Karpas-422 (cell line): ENCODE data around the gene MGMT. TPM values are rescaled to one million over a fixed set of nuclear protein-coding genes. Genes with fewer than 3 reads are reported as not detected.

ENCODE experiments used
- DNase-seq: peaks from one replicate; pipeline ENCODE4 v3.0.0-alpha.2; 2015
- H2AFZ ChIP-seq: fragments of 200-600 bp; sonication (generic); 2 replicates; pipeline ENCODE4 v1.6.1; 2014; ENCODE audit warnings: antibody characterized with exemption, low read length, mixed read lengths
- H3K27ac ChIP-seq: fragments of 200-600 bp; sonication (generic); 2 replicates; pipeline ENCODE4 v1.5.1; 2014; ENCODE audit warnings: mild to moderate bottlenecking, low read length, moderate library complexity
- H3K27me3 ChIP-seq: fragments of 200-600 bp; sonication (generic); 2 replicates; pipeline ENCODE4 v1.6.1; 2014; ENCODE audit warnings: low read length, mixed read lengths
- H3K36me3 ChIP-seq: fragments of 200-600 bp; sonication (generic); 2 replicates; pipeline ENCODE4 v1.6.1; 2014; ENCODE audit warnings: low read length, mixed read lengths; ENCODE audit not compliant: insufficient read depth
- H3K4me1 ChIP-seq: fragments of 200-600 bp; sonication (generic); 2 replicates; pipeline ENCODE4 v1.6.1; 2014; ENCODE audit warnings: mild to moderate bottlenecking, low read length, mixed read lengths
- H3K4me2 ChIP-seq: fragments of 200-600 bp; sonication (generic); 2 replicates; pipeline ENCODE4 v1.6.1; 2014; ENCODE audit warnings: low read length, low read depth, mild to moderate bottlenecking; ENCODE audit not compliant: poor library complexity, severe bottlenecking
- H3K4me3 ChIP-seq: fragments of 200-600 bp; sonication (generic); 2 replicates; pipeline ENCODE4 v1.5.1; 2014; ENCODE audit warnings: mild to moderate bottlenecking, antibody characterized with exemption, low read length, mixed read lengths
- H3K79me2 ChIP-seq: fragments of 200-600 bp; sonication (generic); 2 replicates; pipeline ENCODE4 v1.6.1; 2014; ENCODE audit warnings: mild to moderate bottlenecking, low read length, mixed read lengths
- H3K9ac ChIP-seq: fragments of 200-600 bp; sonication (generic); 2 replicates; pipeline ENCODE4 v1.6.0; 2014; ENCODE audit warnings: low read length
- H3K9me2 ChIP-seq: fragments of 200-600 bp; sonication (generic), shearing (Covaris generic); replicated peaks from 2 replicates; pipeline ENCODE4 v1.6.0; 2014; ENCODE audit warnings: mild to moderate bottlenecking, low read length, moderate library complexity; ENCODE audit not compliant: insufficient read depth
- H3K9me3 ChIP-seq: fragments of 300-700, 200-600 bp; sonication (generic); 2 replicates; pipeline ENCODE4 v1.6.1; 2014; ENCODE audit warnings: low read length, mixed read lengths
- H4K20me1 ChIP-seq: fragments of 200-600 bp; sonication (generic); 2 replicates; pipeline ENCODE4 v1.6.1; 2014; ENCODE audit warnings: mild to moderate bottlenecking, antibody characterized with exemption, low read length, low read depth; ENCODE audit not compliant: insufficient read depth
- total RNA-seq: library from RNA; depleted of rRNA; stranded (reverse); fragments of >200 nt; shearing (Covaris generic); gene quantifications from 2 replicates; pipeline ENCODE4 v1.2.3, GENCODE V29; 2014; ENCODE audit warnings: low replicate concordance

The MGMT gene
- total RNA-seq, 1 experiment from 2014 or later: 22.5 TPM

DNA sequence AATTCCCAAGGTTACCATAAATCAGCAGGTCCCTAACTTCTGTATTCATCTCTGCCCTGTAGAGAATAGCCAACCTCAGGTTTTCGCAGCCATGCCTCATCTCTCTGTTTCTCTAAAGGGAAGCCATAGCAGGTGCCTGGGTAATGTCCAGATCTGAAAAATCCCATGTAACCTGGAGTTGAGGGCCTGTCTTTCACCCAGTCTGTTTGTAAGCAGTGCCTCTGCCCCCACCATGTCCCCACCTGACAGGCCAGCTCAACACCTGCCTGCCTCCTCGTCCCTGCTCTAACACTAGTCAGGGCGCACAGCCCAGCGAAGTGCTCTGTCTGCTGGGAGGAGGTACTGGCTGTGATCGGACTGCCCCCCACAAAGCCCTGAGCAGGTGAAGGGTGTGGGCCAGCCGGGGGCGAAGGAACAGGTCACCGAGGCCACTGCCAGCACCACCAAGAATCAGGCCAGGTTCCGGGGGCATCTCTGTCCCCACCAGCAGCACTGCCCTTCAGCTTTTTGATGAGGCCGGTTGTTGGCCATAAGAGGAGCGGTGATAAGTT, 210.4 kb downstream of the MGMT start:
- Histone ChIP-seq H3K27me3 (no peaks in the 10 kb centered on the region), H3K79me2 (no peaks in the 10 kb centered on the region), H2AFZ (no peak overlapping the region), H3K9ac (no peak overlapping the region), H3K9me2 (no peaks in the 10 kb centered on the region), H3K4me2 (no peak overlapping the region), H3K9me3 (peaks cover 36% of the 10 kb centered on the region), H4K20me1 (no peaks in the 10 kb centered on the region), H3K4me3 (no peak overlapping the region), H3K27ac (no peak overlapping the region), H3K36me3 (no peaks in the 10 kb centered on the region; the same call in 1 of the 2 replicates), H3K4me1 (no peaks in the 10 kb centered on the region)
- DNase-seq: no peak

GRCh38 chr10:129678186-129678585, 211.1 kb downstream of the MGMT start:
- no peaks in the 10 kb centered on the region for H3K9me2 ChIP-seq
- H3K4me2 ChIP-seq: no peak overlapping the region
- H3K4me1 ChIP-seq: no peaks in the 10 kb centered on the region
- no peaks in the 10 kb centered on the region for H3K79me2 ChIP-seq
- no peaks in the 10 kb centered on the region for H3K27me3 ChIP-seq
- H4K20me1 ChIP-seq: no peaks in the 10 kb centered on the region
- no peaks in the 10 kb centered on the region; the same call in 1 of the 2 replicates for H3K36me3 ChIP-seq
- H3K4me3 ChIP-seq: no peak overlapping the region
- H3K9me3 ChIP-seq: peaks cover 33% of the 10 kb centered on the region
- H2AFZ ChIP-seq: no peak overlapping the region
- no peak for DNase-seq
- no peak overlapping the region for H3K27ac ChIP-seq
- no peak overlapping the region for H3K9ac ChIP-seq

- H3K9me3 ChIP-seq: peaks cover 33% of the 10 kb centered on the region
- no peak overlapping the region for H2AFZ ChIP-seq
- no peaks in the 10 kb centered on the region for H3K27me3 ChIP-seq
- no peak overlapping the region for H3K4me2 ChIP-seq
- H3K27ac ChIP-seq: no peak overlapping the region
- H3K9me2 ChIP-seq: no peaks in the 10 kb centered on the region
- H3K4me3 ChIP-seq: no peak overlapping the region
- H4K20me1 ChIP-seq: no peaks in the 10 kb centered on the region
- H3K36me3 ChIP-seq: no peaks in the 10 kb centered on the region; the same call in 1 of the 2 replicates
- no peak for DNase-seq
- no peaks in the 10 kb centered on the region for H3K4me1 ChIP-seq
- H3K9ac ChIP-seq: no peak overlapping the region
- H3K79me2 ChIP-seq: no peaks in the 10 kb centered on the region
These were observed 212.2 kb downstream of the MGMT start for GRCh38 chr10:129679207-129679606.

DNA sequence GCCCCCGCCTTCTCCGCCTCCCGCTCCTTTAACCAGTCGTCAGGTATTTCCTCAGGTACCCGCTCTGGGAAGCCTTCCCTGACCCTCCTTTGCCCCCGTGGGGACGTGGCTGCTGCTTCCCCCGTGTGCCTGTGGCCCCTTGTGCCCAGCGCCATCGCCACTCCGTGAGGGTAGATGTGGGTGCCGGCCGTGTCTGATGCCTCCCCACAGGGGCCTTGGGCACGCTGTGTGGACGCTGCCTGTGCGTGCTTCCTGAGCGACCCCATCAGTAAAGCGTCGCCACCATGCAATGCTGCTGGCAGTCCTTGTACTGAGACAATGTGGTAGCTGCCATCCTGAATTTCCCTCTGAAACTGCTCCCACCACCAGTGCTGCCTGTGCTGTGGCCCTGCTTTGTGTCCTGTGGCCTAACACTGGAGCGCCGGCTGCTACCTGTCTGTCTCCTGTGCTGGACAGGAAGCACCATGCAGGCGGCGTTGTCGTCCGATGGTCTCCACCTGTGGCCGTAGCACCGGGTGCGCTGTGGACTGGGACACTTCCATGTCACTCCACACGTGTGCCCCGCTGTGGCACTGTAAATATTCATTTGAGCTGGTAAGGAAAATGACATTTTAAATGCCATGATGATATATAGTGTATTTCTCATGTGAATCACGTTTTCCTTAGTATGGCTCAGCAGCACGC, 213.8 kb downstream of the MGMT start:
- no peaks in the 10 kb centered on the region for H4K20me1 ChIP-seq

DNA sequence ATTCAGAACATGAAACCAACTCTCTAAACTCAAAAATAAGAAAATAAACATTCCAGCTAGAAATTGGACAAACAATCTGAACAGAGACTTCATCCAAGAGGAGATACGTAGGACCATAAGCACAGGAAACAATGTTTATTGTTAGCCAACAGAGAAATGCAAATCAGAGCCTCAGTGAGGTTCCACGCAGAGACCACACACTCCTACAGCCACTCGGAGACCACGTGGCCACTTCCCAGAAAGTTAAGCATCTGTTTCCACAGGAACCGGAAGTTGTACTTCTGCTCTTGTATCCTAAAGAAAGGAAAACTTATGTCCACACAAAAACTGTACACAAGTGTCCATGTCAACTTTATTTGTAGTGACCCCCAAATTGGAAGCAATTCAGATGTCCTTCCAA, 214.8 kb downstream of the MGMT start:
- Histone ChIP-seq H3K9me3 (peaks cover 22% of the 10 kb centered on the region), H3K4me1 (no peaks in the 10 kb centered on the region), H4K20me1 (no peaks in the 10 kb centered on the region), H3K4me2 (no peak overlapping the region), H3K4me3 (no peak overlapping the region), H3K27me3 (no peaks in the 10 kb centered on the region), H3K27ac (no peak overlapping the region), H3K9me2 (no peaks in the 10 kb centered on the region), H3K36me3 (no peaks in the 10 kb centered on the region; the same call in 1 of the 2 replicates), H3K79me2 (no peaks in the 10 kb centered on the region), H2AFZ (no peak overlapping the region), H3K9ac (no peak overlapping the region)
- no peak for DNase-seq

More for the DNA sequence above, 213.8 kb downstream of the MGMT start:
- Histone ChIP-seq H3K27ac (no peak overlapping the region), H3K4me3 (no peak overlapping the region), H3K4me1 (no peaks in the 10 kb centered on the region), H3K36me3 (no peaks in the 10 kb centered on the region; the same call in 1 of the 2 replicates), H3K9me3 (peaks cover 25% of the 10 kb centered on the region), H3K27me3 (no peaks in the 10 kb centered on the region), H3K9ac (no peak overlapping the region), H2AFZ (no peak overlapping the region), H3K9me2 (no peaks in the 10 kb centered on the region), H3K79me2 (no peaks in the 10 kb centered on the region), H3K4me2 (no peak overlapping the region)
- DNase-seq: no peak

GRCh38 chr10:129683519-129683918, 216.5 kb downstream of the MGMT start:
- no peak overlapping the region for H3K4me2 ChIP-seq
- no peaks in the 10 kb centered on the region for H3K9me2 ChIP-seq
- H3K27ac ChIP-seq: no peak overlapping the region
- DNase-seq: no peak
- H3K9ac ChIP-seq: no peak overlapping the region
- H3K4me1 ChIP-seq: no peaks in the 10 kb centered on the region
- H3K27me3 ChIP-seq: no peaks in the 10 kb centered on the region
- H4K20me1 ChIP-seq: no peaks in the 10 kb centered on the region
- no peaks in the 10 kb centered on the region for H3K79me2 ChIP-seq
- peaks cover 11% of the 10 kb centered on the region for H3K9me3 ChIP-seq
- no peak overlapping the region for H3K4me3 ChIP-seq
- no peaks in the 10 kb centered on the region; the same call in 1 of the 2 replicates for H3K36me3 ChIP-seq
- H2AFZ ChIP-seq: no peak overlapping the region

- Histone ChIP-seq H4K20me1 (no peaks in the 10 kb centered on the region), H3K27ac (no peak overlapping the region), H3K9ac (no peak overlapping the region), H3K9me2 (no peaks in the 10 kb centered on the region), H3K36me3 (no peaks in the 10 kb centered on the region; the same call in 1 of the 2 replicates), H3K79me2 (no peaks in the 10 kb centered on the region), H3K4me2 (no peak overlapping the region), H3K9me3 (peaks cover 9% of the 10 kb centered on the region), H3K27me3 (no peaks in the 10 kb centered on the region), H3K4me3 (no peak overlapping the region), H3K4me1 (no peaks in the 10 kb centered on the region), H2AFZ (no peak overlapping the region)
- DNase-seq: no peak
These were observed 216.9 kb downstream of the MGMT start for GRCh38 chr10:129683920-129684319.

DNA sequence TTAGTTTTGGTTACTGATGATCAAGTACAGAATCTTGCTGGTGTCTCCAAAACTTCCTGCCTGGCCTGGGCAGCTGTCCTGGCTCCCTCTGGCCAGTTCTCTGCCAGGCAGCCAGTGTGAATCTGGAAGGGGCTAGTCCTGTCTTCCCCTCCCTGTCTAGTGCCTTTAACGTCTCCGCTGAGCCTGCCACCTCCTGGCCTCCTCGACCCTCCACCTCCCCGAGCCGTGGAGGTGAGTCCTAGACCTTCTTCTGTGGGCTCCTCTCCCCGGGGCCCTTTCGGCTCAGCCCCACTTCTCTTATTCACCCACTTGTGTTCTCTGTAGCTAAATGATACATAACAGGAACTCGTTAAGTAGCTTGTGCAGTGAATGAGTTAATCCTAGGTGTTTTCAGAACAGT, 218.2 kb downstream of the MGMT start:
- Histone ChIP-seq H4K20me1 (no peaks in the 10 kb centered on the region), H3K4me3 (no peak overlapping the region), H3K9me2 (no peaks in the 10 kb centered on the region), H3K79me2 (no peaks in the 10 kb centered on the region), H3K4me2 (no peak overlapping the region), H3K4me1 (no peaks in the 10 kb centered on the region), H3K27me3 (no peaks in the 10 kb centered on the region), H3K36me3 (no peaks in the 10 kb centered on the region), H2AFZ (no peak overlapping the region), H3K27ac (no peak overlapping the region), H3K9ac (no peak overlapping the region), H3K9me3 (peaks cover 6% of the 10 kb centered on the region; the same call in 1 of the 2 replicates)
- DNase-seq: no peak
